Testis (tissue), 3 donors: Measurements from ENCODE around the gene ASF1B. TPM values are rescaled to one million over a fixed set of nuclear protein-coding genes. Genes with fewer than 3 reads are reported as not detected.

Experiments
- DNase-seq: peaks from one replicate; pipeline ENCODE4 v3.0.0-alpha.2; 2019
- H3K27ac ChIP-seq, 2 donors: fragments of 200-600 bp; sonication (generic); one replicate each; pipeline ENCODE4 v1.5.1; 2019
- H3K27me3 ChIP-seq: fragments of 200-600 bp; sonication (generic); one replicate; pipeline ENCODE4 v1.5.1; 2019
- H3K36me3 ChIP-seq: fragments of 200-600 bp; sonication (generic); one replicate; pipeline ENCODE4 v1.5.1; 2017; ENCODE audit warnings: low read depth; ENCODE audit errors: missing control alignments
- H3K4me1 ChIP-seq: fragments of 200-600 bp; sonication (generic); one replicate; pipeline ENCODE4 v1.5.1; 2019
- H3K4me3 ChIP-seq, 2 donors: fragments of 200-600 bp; sonication (generic); one replicate each; pipeline ENCODE4 v1.5.1; 2017 to 2019
- H3K9me3 ChIP-seq: fragments of 200-600 bp; sonication (generic); one replicate; pipeline ENCODE4 v1.5.1; 2017
- POLR2A ChIP-seq: fragments of 450-650 bp; IDR thresholded peaks from one replicate; pipeline ENCODE4 v1.6.1; 2017; ENCODE audit warnings: antibody characterized with exemption, mild to moderate bottlenecking, moderate library complexity
- WGBS, 2 donors: methylation state at CpG; one replicate each; pipeline ENCODE4 v1.1.5; 2018; 5-methylcytosine and 5-hydroxymethylcytosine counted together
- intact Hi-C: fragments of 100-400 bp; cut with DNase I; formaldehyde crosslinking; loops from one replicate; pipeline ENCODE4 v1.15.1; 2023; ENCODE audit warnings: low total_unique reads
- polyA plus RNA-seq: library from polyadenylated mRNA; stranded (reverse); fragments of 350-450 nt; fragmentation: Illumina TruSeq; extraction: RNeasy Lipid Tissue Mini Kit (QIAGEN cat#74804); gene quantifications from one replicate; pipeline ENCODE4 v1.2.3, GENCODE V29; 2014; ENCODE audit warnings: low read depth, low replicate concordance; ENCODE audit not compliant: insufficient read depth
- total RNA-seq, 2 donors: library from RNA; depleted of rRNA; stranded (reverse); fragments of >200 nt; gene quantifications; one replicate each; pipeline ENCODE4 v1.2.3, GENCODE V29; 2016
- TF ChIP-seq, protein P1 (sequence below), 3 experiments: fragments of 450-650 bp in 2 of 3; fragments of 200-600 bp in 1 of 3; sonication (generic) in 1 of 3; IDR thresholded peaks; one replicate each; pipeline ENCODE4 v1.5.1; 2016 to 2019; ENCODE audit warnings: antibody characterized with exemption in 3 of 3, mild to moderate bottlenecking in 2 of 3, moderate library complexity in 1 of 3

The ASF1B gene
- total and polyA plus RNA-seq, 3 donors from 2014 or later = 31.5 to 55.2 (median 52.7) TPM

DNA sequence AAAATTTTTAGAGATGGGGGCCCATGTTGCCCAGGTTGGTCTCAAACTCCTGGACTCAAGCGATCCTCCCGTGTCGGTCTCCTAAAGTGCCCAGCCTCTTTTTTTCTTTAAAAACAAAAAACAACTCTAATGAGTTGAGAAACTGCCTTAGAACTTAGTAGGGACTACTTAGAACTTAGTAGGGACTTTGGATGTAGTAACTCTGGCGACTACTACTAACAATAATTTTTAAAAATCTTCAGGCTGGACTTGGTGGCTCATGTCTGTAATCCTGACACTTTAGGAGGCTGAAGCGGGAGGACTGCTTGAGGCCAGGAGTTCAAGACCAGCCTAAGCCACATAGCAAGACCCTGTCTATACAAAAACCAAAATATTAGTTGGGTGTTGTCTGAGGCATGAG lies 50.3 kb downstream of the ASF1B start:
- Histone ChIP-seq H3K4me3 (peak overlapping the region in 1 of 2 donors; percentile 14), H3K36me3 (no peaks in the 10 kb centered on the region), H3K4me1 (peaks cover 11% of the 10 kb centered on the region), H3K9me3 (no peaks in the 10 kb centered on the region), H3K27me3 (no peaks in the 10 kb centered on the region), H3K27ac (no peak overlapping the region)
- DNase-seq = no peak
- intact Hi-C loops = no loop called here
- 62 to 85% methylated on average over 5 of the region's 5 CpGs for WGBS, 2 donors
- TF ChIP-seq POLR2A = no peak
- TF ChIP-seq, protein P1, sequence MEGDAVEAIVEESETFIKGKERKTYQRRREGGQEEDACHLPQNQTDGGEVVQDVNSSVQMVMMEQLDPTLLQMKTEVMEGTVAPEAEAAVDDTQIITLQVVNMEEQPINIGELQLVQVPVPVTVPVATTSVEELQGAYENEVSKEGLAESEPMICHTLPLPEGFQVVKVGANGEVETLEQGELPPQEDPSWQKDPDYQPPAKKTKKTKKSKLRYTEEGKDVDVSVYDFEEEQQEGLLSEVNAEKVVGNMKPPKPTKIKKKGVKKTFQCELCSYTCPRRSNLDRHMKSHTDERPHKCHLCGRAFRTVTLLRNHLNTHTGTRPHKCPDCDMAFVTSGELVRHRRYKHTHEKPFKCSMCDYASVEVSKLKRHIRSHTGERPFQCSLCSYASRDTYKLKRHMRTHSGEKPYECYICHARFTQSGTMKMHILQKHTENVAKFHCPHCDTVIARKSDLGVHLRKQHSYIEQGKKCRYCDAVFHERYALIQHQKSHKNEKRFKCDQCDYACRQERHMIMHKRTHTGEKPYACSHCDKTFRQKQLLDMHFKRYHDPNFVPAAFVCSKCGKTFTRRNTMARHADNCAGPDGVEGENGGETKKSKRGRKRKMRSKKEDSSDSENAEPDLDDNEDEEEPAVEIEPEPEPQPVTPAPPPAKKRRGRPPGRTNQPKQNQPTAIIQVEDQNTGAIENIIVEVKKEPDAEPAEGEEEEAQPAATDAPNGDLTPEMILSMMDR (IDR thresholded peaks at IDR 0.05) = no peak

DNA sequence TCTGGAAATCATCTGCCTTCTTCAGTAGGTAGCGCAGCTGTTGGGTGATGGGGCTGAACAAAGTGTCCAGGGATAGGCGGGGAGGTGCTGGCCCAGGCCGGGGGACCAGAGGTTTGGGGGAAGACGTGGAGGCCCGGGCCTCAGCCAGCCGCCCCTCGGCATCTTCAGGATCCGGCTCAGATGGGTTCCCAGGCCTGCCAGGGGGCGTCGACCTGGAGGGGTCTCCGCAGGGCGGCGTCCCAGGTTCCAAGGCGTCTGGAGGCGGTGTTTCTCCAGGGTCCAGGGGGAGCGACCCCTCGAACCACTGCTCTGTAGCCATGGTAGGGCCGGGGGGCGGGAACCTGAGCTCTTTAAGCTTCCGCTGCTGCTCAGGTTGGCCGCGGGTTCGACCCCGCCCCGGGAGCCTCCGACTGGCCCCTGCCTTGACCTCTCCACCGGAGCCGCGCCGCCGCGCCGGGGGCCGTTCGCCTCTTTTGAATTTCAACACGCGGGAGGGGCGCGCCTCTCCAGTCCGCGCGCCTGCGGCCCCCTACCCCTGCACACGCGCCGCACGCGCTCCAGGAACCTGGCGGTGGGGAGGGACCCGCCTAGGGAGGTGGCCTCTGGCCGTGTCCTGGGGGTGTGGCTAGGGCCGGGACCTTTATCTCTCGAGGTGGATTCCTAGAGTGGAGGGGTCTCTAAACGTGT lies 50.9 kb downstream of the ASF1B start, which contains the start of gene C19orf67:
C19orf67 (minus strand) TSS at position 475 of the 687 bp plus-strand sequence; CDS start at position 319, 156 bp downstream.
- Histone ChIP-seq H3K36me3 (no peaks in the 10 kb centered on the region), H3K27me3 (no peaks in the 10 kb centered on the region), H3K4me3 (peak within 1 kb of the TSS; percentile 7 to 14), H3K4me1 (peaks cover 15% of the 10 kb centered on the region), H3K9me3 (no peaks in the 10 kb centered on the region), H3K27ac (no peak within 1 kb of the TSS)
- DNase-seq = no peak
- intact Hi-C loops = no loop called here
- TF ChIP-seq, protein P1 (IDR thresholded peaks at IDR 0.05) = no peak
- TF ChIP-seq POLR2A = no peak
- WGBS, 2 donors = 59 to 80% methylated on average over 16 to 50 of the region's 54 CpGs

DNA sequence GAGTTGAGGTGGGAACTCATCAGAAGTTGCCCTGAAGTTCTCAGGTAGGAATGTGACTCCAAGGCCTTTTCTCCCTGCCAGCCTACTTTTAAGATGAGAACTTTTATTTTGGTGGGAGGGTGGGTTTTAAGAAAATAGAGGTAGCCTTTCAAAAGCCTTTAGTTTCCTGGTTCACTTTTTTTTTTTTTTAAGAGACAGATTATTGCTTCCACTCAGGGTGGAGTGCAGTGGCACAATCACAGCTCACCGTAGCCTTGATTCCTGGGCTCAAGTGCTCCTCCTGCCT lies 53.8 kb downstream of the ASF1B start:
- peak overlapping the region in 1 of 2 donors; percentile 84 for H3K27ac ChIP-seq
- intact Hi-C loops = no loop called here
- 0 to 36% methylated on average over 1 of the region's 1 CpG for WGBS, 2 donors

GRCh38 chr19:14081797-14082674 lies 54.4 kb downstream of the ASF1B start:
- intact Hi-C loops = no loop called here
- Histone ChIP-seq H3K36me3 (no peaks in the 10 kb centered on the region), H3K27me3 (no peaks in the 10 kb centered on the region), H3K4me3 (peak overlapping the region; percentile 67 to 86), H3K27ac (peak overlapping the region; percentile 84), H3K9me3 (no peaks in the 10 kb centered on the region), H3K4me1 (peaks cover 13% of the 10 kb centered on the region)
- no peak for TF ChIP-seq POLR2A
- TF ChIP-seq, protein P1 (IDR thresholded peaks at IDR 0.05) = no peak
- WGBS, 2 donors = 15 to 41% methylated on average over 9 to 24 of the region's 24 CpGs
- DNase-seq = peak; percentile 51

More for the DNA sequence above, 53.8 kb downstream of the ASF1B start:
- no peak for DNase-seq
- no peaks in the 10 kb centered on the region for H3K9me3 ChIP-seq
- no peak for TF ChIP-seq POLR2A
- TF ChIP-seq, protein P1 (IDR thresholded peaks at IDR 0.05) = no peak
- H3K4me3 ChIP-seq = no peak overlapping the region
- H3K36me3 ChIP-seq = no peaks in the 10 kb centered on the region
- no peaks in the 10 kb centered on the region for H3K27me3 ChIP-seq
- H3K4me1 ChIP-seq = peaks cover 13% of the 10 kb centered on the region
